ENCODE measurements around the gene PACSIN1. TPM values are rescaled to one million over a fixed set of nuclear protein-coding genes. Genes with fewer than 3 reads are reported as not detected.
A peak's percentile ranks its signal among the peaks of the same experiment; 100 is the strongest.

The PACSIN1 gene
- total and polyA plus RNA-seq, 7 donors = 0.36 to 1.9 (median 0.68) TPM; not detected in 2

- WGBS, 2 donors = 81 to 82% methylated on average over 6 of the region's 6 CpGs
- TF ChIP-seq POLR2A (IDR thresholded peaks at IDR 0.05) = no peak
- no peak for TF ChIP-seq CTCF (IDR thresholded peaks at IDR 0.05)
- no peak for TF ChIP-seq POLR2AphosphoS5 (IDR thresholded peaks at IDR 0.05)
- TF ChIP-seq EP300 (IDR thresholded peaks at IDR 0.05) = no peak
- Histone ChIP-seq H3K36me3 (no peaks in the 10 kb centered on the region), H3K4me1 (peaks cover 0 to 10% (median 0%) of the 10 kb centered on the region in 4 donors), H3K9me3 (peaks cover 0 to 5% (median 0%) of the 10 kb centered on the region in 4 donors), H3K27me3 (peaks cover 0 to 20% (median 5%) of the 10 kb centered on the region in 3 donors), H3K4me3 (no peak overlapping the region), H3K27ac (no peak overlapping the region)
- DNase-seq = no peak
- intact Hi-C loops (cut with DNase I) = no loop called here
Observed at GRCh38 chr6:34511214-34511914, 45.5 kb downstream of the PACSIN1 start.

GRCh38 chr6:34511915-34512737 is 46.2 kb downstream of the PACSIN1 start:
- intact Hi-C loops (cut with DNase I) = no loop called here
- no peak overlapping the region for H3K27ac ChIP-seq
- TF ChIP-seq POLR2AphosphoS5 (IDR thresholded peaks at IDR 0.05) (no peak), EP300 (IDR thresholded peaks at IDR 0.05) (no peak), CTCF (IDR thresholded peaks at IDR 0.05) (no peak), POLR2A (IDR thresholded peaks at IDR 0.05) (no peak)
- 69 to 72% methylated on average over 12 of the region's 12 CpGs for WGBS, 2 donors
- H3K9me3 ChIP-seq = peaks cover 0 to 5% (median 0%) of the 10 kb centered on the region in 4 donors
- H3K4me3 ChIP-seq = no peak overlapping the region
- H3K4me1 ChIP-seq = peaks cover 0 to 10% (median 0%) of the 10 kb centered on the region in 4 donors
- H3K36me3 ChIP-seq = no peaks in the 10 kb centered on the region
- H3K27me3 ChIP-seq = peaks cover 0 to 28% (median 5%) of the 10 kb centered on the region in 3 donors
- peak; percentile 34 for DNase-seq

- WGBS, 2 donors = 87 to 91% methylated on average over 5 of the region's 5 CpGs
- peak; percentile 25 for DNase-seq
- Histone ChIP-seq H3K4me3 (no peak overlapping the region), H3K27me3 (peaks cover 0 to 30% (median 5%) of the 10 kb centered on the region in 3 donors), H3K27ac (no peak overlapping the region), H3K4me1 (peaks cover 0 to 10% (median 0%) of the 10 kb centered on the region in 4 donors), H3K9me3 (peaks cover 0 to 5% (median 0%) of the 10 kb centered on the region in 4 donors), H3K36me3 (no peaks in the 10 kb centered on the region)
- TF ChIP-seq CTCF (IDR thresholded peaks at IDR 0.05) = no peak
- intact Hi-C loops (cut with DNase I) = no loop called here
Observed at GRCh38 chr6:34512738-34513115, 46.9 kb downstream of the PACSIN1 start.

- H3K27ac ChIP-seq = no peak overlapping the region
- peak; percentile 40 for DNase-seq
- TF ChIP-seq POLR2AphosphoS5 (IDR thresholded peaks at IDR 0.05) = no peak
- no peak for TF ChIP-seq EP300 (IDR thresholded peaks at IDR 0.05)
- TF ChIP-seq POLR2A (IDR thresholded peaks at IDR 0.05) = no peak
- TF ChIP-seq CTCF (IDR thresholded peaks at IDR 0.05) = no peak
- peaks cover 0 to 10% (median 0%) of the 10 kb centered on the region in 4 donors for H3K4me1 ChIP-seq
- peaks cover 0 to 5% (median 0%) of the 10 kb centered on the region in 4 donors for H3K9me3 ChIP-seq
- intact Hi-C loops (cut with DNase I) = no loop called here
- WGBS, 2 donors = 91 to 92% methylated on average over 4 of the region's 4 CpGs
- no peaks in the 10 kb centered on the region for H3K36me3 ChIP-seq
- H3K4me3 ChIP-seq = no peak overlapping the region
- H3K27me3 ChIP-seq = peaks cover 0 to 30% (median 5%) of the 10 kb centered on the region in 3 donors
Observed at GRCh38 chr6:34513646-34514045, 47.8 kb downstream of the PACSIN1 start.
